Tibial nerve (tissue), 4 donors: ENCODE data around the gene C1orf122. TPM values are rescaled to one million over a fixed set of nuclear protein-coding genes. Genes with fewer than 3 reads are reported as not detected.

Source experiments
- DNase-seq, 2 donors: peaks; one replicate each; pipeline ENCODE4 v3.0.0-alpha.2; 2019; ENCODE audit warnings: low spot score in 2 of 2
- H3K27ac ChIP-seq, 4 donors: fragments of 200-600 bp; sonication (generic) in 3 of 4; one replicate each; pipeline ENCODE4 v1.5.1; 2017 to 2019; ENCODE audit warnings: mild to moderate bottlenecking in 1 of 4
- H3K27me3 ChIP-seq, 2 donors: fragments of 200-600 bp; sonication (generic) in 1 of 2; one replicate each; pipeline versions ENCODE4 v1.5.1 to v1.6.0; 2017 to 2019
- H3K36me3 ChIP-seq, 3 donors: fragments of 200-600 bp; sonication (generic); one replicate each; pipeline ENCODE4 v1.5.1; 2018 to 2019
- H3K4me1 ChIP-seq, 4 donors: fragments of 200-600 bp; sonication (generic) in 3 of 4; one replicate each; pipeline ENCODE4 v1.5.1; 2017 to 2019
- H3K4me3 ChIP-seq, 4 donors: fragments of 200-600 bp; sonication (generic) in 3 of 4; one replicate each; pipeline ENCODE4 v1.5.1; 2017 to 2019; ENCODE audit warnings: mild to moderate bottlenecking in 1 of 4, moderate library complexity in 1 of 4
- H3K9me3 ChIP-seq, 4 donors: fragments of 200-600 bp; sonication (generic) in 3 of 4; one replicate each; pipeline ENCODE4 v1.5.1; 2017 to 2019
- EP300 ChIP-seq, 2 donors: sonication (generic); formaldehyde crosslinking; IDR thresholded peaks; one replicate each; pipeline ENCODE4 v1.6.1; 2017; ENCODE audit warnings: antibody characterized with exemption in 2 of 2, mild to moderate bottlenecking in 1 of 2
- POLR2A ChIP-seq, 2 donors: fragments of 450-650 bp; IDR thresholded peaks; one replicate each; pipeline ENCODE4 v1.6.1; 2017; ENCODE audit warnings: antibody characterized with exemption in 2 of 2, mild to moderate bottlenecking in 2 of 2, moderate library complexity in 2 of 2
- WGBS, 2 donors: methylation state at CpG; one replicate each; pipeline ENCODE4 v1.1.5; 2018; 5-methylcytosine and 5-hydroxymethylcytosine counted together
- total RNA-seq, 4 donors: library from RNA; depleted of rRNA; stranded (reverse); fragments of >200 nt; gene quantifications; one replicate each; pipeline ENCODE4 v1.1.0, GENCODE V29; 2016
- TF ChIP-seq, protein P1 (sequence below), 5 experiments: fragments of 200-600 bp in 3 of 5; fragments of 450-650 bp in 2 of 5; sonication (generic) in 3 of 5; IDR thresholded peaks; one replicate each; pipeline ENCODE4 v1.5.1; 2016 to 2019; ENCODE audit warnings: antibody characterized with exemption in 5 of 5, mild to moderate bottlenecking in 3 of 5, moderate library complexity in 2 of 5

Gene C1orf122
- total RNA-seq, 4 donors from 2014 or later: 80.6 to 132 (median 92.7) TPM

DNA sequence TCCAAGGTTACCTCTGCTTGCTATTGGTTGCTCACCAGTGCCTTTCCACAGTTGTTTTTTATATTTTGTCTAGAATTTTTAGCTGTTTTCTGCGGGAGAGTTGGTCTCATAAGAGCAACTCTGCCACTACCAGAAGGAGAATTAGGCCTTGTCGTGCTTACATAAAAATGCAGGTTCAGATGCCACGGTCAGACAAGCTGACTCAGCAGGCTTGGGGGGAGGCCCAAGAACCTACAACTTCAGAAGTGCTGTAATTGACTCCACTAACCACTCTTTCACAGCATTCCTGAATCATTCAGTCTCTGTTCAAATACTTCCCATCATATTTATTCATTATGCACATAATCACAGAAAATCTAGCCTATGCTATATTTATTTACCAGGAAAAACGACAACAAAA lies 23.5 kb downstream of the C1orf122 start:
- H3K4me3 ChIP-seq: no peak overlapping the region
- H3K36me3 ChIP-seq: peaks cover 0 to 94% (median 3%) of the 10 kb centered on the region in 3 donors
- DNase-seq: no peak
- H3K27ac ChIP-seq: no peak overlapping the region
- H3K27me3 ChIP-seq: no peaks in the 10 kb centered on the region
- 86 to 95% methylated on average over 4 of the region's 4 CpGs for WGBS, 2 donors
- H3K4me1 ChIP-seq: no peaks in the 10 kb centered on the region
- TF ChIP-seq, protein P1, sequence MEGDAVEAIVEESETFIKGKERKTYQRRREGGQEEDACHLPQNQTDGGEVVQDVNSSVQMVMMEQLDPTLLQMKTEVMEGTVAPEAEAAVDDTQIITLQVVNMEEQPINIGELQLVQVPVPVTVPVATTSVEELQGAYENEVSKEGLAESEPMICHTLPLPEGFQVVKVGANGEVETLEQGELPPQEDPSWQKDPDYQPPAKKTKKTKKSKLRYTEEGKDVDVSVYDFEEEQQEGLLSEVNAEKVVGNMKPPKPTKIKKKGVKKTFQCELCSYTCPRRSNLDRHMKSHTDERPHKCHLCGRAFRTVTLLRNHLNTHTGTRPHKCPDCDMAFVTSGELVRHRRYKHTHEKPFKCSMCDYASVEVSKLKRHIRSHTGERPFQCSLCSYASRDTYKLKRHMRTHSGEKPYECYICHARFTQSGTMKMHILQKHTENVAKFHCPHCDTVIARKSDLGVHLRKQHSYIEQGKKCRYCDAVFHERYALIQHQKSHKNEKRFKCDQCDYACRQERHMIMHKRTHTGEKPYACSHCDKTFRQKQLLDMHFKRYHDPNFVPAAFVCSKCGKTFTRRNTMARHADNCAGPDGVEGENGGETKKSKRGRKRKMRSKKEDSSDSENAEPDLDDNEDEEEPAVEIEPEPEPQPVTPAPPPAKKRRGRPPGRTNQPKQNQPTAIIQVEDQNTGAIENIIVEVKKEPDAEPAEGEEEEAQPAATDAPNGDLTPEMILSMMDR (IDR thresholded peaks at IDR 0.05): no peak
- no peak for TF ChIP-seq EP300 (IDR thresholded peaks at IDR 0.05)
- no peak for TF ChIP-seq POLR2A (IDR thresholded peaks at IDR 0.05)
- H3K9me3 ChIP-seq: no peaks in the 10 kb centered on the region

DNA sequence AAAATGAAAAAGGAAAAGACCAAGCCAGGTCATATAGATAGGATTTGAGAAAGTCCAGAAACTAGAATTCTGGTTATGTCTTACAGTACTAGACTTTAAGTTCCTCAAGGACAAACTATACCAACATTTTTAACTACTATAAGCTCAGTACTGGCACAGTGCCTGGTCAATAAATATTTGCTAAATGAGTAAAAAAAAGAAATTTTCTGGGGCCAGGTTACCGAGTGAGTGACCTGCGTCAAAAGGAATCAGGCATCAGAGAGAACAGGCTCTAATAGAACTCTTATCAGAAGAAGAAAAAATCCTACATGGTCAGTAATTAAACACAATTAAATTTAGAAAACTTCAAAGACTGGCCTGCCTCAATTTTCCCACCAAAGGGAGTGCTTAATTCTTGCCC lies 24.2 kb downstream of the C1orf122 start:
- 91 to 93% methylated on average over 2 of the region's 2 CpGs for WGBS, 2 donors
- H3K9me3 ChIP-seq: no peaks in the 10 kb centered on the region

DNA sequence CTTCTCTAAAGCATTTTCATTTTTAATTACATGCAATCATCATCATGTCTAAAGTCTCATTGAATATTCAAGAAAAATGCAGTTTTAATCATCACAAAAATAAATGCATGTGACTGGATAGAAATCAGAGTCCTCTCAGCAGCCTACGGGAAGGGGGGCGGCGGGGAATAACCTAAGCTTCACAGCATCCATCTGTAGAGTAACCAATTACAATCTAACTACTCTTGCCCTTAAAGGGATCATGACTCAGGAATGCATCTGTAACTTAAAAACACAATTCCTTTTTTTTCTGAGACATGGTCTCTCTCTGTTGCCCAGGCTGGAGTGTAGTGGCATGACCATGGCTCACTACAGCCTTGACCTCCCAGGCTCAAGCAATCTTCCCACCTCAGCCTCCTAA lies 29.2 kb downstream of the C1orf122 start:
- H3K36me3 ChIP-seq: peaks cover 0 to 94% (median 3%) of the 10 kb centered on the region in 3 donors
- no peak overlapping the region for H3K27ac ChIP-seq
- TF ChIP-seq EP300 (IDR thresholded peaks at IDR 0.05) (no peak), POLR2A (IDR thresholded peaks at IDR 0.05) (no peak)
- TF ChIP-seq, protein P1 (IDR thresholded peaks at IDR 0.05): no peak
- H3K4me1 ChIP-seq: peaks cover 0 to 12% (median 0%) of the 10 kb centered on the region in 4 donors
- 53 to 57% methylated on average over 3 of the region's 3 CpGs for WGBS, 2 donors
- H3K9me3 ChIP-seq: no peaks in the 10 kb centered on the region
- DNase-seq: no peak
- H3K4me3 ChIP-seq: no peak overlapping the region
- H3K27me3 ChIP-seq: no peaks in the 10 kb centered on the region

More for the DNA sequence above, 24.2 kb downstream of the C1orf122 start:
- no peak for DNase-seq
- Histone ChIP-seq H3K36me3 (peaks cover 0 to 93% (median 3%) of the 10 kb centered on the region in 3 donors), H3K4me3 (no peak overlapping the region), H3K4me1 (no peaks in the 10 kb centered on the region), H3K27ac (no peak overlapping the region), H3K27me3 (no peaks in the 10 kb centered on the region)
- TF ChIP-seq, protein P1 (IDR thresholded peaks at IDR 0.05): no peak
- no peak for TF ChIP-seq POLR2A (IDR thresholded peaks at IDR 0.05)
- no peak for TF ChIP-seq EP300 (IDR thresholded peaks at IDR 0.05)

DNA sequence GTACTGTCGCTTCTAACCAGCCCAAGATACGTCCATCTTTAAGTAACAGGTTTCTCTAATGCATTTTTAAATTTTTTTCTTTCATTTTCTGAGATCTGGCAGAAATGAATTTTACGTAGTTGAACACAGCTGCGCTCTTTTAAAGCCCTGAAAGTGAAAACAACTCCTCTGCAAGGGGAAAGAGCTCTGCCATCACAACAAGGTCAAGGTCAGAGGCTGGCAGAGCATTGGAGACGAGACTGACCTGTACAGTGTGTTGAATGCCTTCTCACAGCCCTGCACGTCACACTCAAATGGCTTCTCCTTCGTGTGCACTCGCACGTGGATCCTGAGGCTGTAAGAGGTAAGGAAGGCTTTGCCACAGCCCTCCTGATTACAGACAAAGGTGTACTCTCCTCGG lies 32.1 kb downstream of the C1orf122 start:
- H3K9me3 ChIP-seq: no peaks in the 10 kb centered on the region
- H3K27ac ChIP-seq: no peak overlapping the region
- H3K4me1 ChIP-seq: peaks cover 0 to 14% (median 0%) of the 10 kb centered on the region in 4 donors
- no peak for DNase-seq
- 86 to 87% methylated on average over 10 of the region's 10 CpGs for WGBS, 2 donors
- H3K4me3 ChIP-seq: no peak overlapping the region
- H3K27me3 ChIP-seq: no peaks in the 10 kb centered on the region
- TF ChIP-seq POLR2A (IDR thresholded peaks at IDR 0.05): no peak
- no peak for TF ChIP-seq EP300 (IDR thresholded peaks at IDR 0.05)
- TF ChIP-seq, protein P1 (IDR thresholded peaks at IDR 0.05): no peak
- peaks cover 0 to 67% (median 0%) of the 10 kb centered on the region in 3 donors for H3K36me3 ChIP-seq

DNA sequence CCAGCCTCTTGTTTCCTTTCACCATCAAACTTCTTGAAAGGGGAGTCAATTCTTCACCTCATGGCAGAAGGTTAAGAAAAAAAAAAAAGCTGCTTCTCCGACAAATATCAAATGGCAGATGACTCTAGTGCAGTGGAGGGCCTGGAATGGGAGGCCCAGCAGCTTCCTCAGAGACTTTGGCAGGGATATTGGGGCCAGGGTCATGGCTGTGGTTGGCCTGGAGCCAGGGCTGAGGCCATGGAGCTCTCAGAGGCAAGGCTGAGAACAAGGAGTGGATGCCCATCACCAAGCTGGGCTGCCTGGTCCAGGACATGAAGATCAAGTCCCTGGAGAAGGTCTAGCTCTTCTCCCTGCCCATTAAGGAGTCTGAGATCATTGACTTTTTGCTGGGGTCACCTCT lies 33.1 kb downstream of the C1orf122 start:
- H3K4me1 ChIP-seq: peaks cover 0 to 21% (median 0%) of the 10 kb centered on the region in 4 donors
- 31 to 40% methylated on average over 1 of the region's 1 CpG for WGBS, 2 donors
- no peak overlapping the region for H3K27ac ChIP-seq
- no peak for DNase-seq
- H3K36me3 ChIP-seq: peaks cover 0 to 56% (median 0%) of the 10 kb centered on the region in 3 donors
- TF ChIP-seq POLR2A (IDR thresholded peaks at IDR 0.05): no peak
- TF ChIP-seq EP300 (IDR thresholded peaks at IDR 0.05): no peak
- no peak overlapping the region for H3K4me3 ChIP-seq
- no peaks in the 10 kb centered on the region for H3K27me3 ChIP-seq
- H3K9me3 ChIP-seq: no peaks in the 10 kb centered on the region

DNA sequence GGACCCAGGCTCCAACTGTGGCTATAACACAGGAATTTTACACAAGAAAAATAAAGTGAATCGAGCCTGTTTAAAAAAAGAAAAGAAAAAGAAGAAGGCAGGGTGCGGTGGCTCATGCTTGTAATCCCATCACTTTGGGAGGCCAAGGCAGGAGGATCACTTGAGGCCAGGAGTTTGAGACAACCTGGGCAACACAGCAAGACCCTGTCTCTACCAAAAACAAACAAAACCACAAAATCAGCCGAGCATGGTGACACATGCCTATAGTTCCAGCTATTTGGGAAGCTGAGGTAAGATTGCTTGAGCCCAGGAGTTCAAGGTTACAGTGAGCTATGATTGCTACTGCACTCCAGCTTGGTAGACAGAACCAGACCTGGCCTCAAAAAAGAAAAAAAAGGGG lies 34.1 kb downstream of the C1orf122 start:
- H3K4me1 ChIP-seq: peaks cover 0 to 24% (median 2%) of the 10 kb centered on the region in 4 donors
- H3K27ac ChIP-seq: no peak overlapping the region
- TF ChIP-seq POLR2A (IDR thresholded peaks at IDR 0.05): no peak
- TF ChIP-seq EP300 (IDR thresholded peaks at IDR 0.05): no peak
- TF ChIP-seq, protein P1 (IDR thresholded peaks at IDR 0.05): no peak
- WGBS, 2 donors: 92 to 93% methylated on average over 3 of the region's 3 CpGs
- H3K27me3 ChIP-seq: no peaks in the 10 kb centered on the region
- H3K9me3 ChIP-seq: no peaks in the 10 kb centered on the region
- H3K4me3 ChIP-seq: no peak overlapping the region
- H3K36me3 ChIP-seq: peaks cover 0 to 48% (median 0%) of the 10 kb centered on the region in 3 donors
- no peak for DNase-seq
